Medulla oblongata (tissue), 1 donor: ENCODE data around the gene SIAE.

Experiments
- DNase-seq: peaks from one replicate; pipeline ENCODE4 v3.0.0-alpha.2; 2015; ENCODE audit errors: extremely low spot score

Gene SIAE

DNA sequence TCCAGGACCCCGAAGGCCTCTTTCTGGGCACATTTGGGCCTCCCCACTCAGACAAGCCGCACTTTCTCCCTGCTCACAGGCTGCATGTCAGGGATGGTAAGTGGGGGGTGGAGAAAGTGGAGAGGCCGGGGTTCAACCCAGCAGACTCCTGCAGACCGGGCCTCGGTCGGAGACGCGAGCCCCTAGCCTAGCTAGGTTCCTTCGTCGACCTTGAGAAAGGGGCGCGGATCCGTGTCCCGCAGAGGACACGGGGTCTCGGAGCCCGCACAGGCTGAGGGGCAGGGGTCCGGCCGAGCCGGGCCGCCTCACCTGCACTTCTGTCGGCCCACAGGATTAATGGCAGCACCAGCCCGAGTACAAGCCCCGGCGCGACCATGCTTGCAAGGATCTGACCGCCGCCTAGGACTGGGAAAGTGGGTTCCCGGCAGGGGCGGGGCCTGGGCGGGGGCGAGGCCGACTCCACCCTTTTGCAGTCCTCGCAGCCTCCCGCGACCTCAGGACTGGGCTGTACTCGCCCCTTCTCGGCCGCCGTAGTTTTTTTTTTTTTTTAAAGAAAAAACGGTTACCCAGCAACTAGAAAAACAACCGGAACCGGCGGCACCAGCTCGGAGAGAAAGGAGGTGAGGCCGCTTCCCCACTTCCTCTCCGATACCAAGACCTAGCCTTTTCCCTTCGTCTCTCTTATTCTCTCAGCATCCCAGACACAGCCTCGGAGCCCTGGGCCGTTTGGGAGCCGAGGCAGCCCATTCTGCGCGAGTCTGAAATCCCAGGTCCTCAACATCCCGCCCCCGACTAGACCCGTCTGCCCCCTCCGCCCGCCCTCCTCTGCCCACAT, at the start of gene SIAE, which contains the start of gene SPA17:
Gene SIAE, minus strand, starts transcription at position 407 of the 835 bp plus-strand sequence. Its CDS starts 31 bp downstream, at position 376.
Gene SPA17, plus strand, starts transcription at position 572 of the 835 bp plus-strand sequence. CDS start 1,361 bp downstream, outside the sequence.
- DNase-seq = peak; percentile 87

DNA sequence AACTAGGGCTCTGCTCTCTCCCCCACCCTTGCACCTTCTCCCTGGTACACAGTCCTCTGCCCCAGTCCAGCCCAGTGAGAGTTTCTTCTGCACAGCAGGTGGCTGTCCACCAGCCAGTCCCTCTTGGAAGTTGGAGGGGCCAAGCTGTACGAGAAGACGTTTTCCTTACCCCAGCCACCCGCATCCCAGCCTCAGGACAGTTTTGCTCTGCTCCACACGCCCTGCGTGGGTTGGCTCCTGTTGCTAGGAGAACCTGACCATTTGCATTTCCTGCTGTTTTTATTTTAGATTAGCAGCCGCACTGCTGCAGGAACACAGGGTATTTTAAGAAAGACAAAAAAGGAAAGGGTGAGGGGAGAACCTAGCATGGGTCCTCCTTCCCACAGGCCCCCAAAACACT, 48.6 kb upstream of the SIAE start:
- no peak for DNase-seq

DNA sequence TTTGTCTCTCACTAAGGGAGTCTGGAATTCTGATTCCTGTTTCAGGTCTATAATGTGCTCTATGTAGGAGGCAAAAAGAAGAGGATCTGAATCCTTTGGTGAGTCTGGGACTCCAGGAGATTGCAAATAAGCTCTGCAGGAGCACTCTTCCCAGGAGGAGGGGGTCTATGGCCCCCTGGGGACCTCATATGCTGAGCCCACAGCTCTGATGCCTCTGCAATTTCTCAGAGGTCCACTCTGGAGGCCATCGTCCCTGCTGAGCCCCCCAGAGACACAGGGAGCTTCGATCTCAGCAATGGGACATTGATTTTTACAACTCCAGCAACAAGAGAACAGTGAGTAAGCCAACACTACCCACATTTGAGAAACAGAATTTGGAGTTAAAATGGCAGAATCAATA, 46.0 kb upstream of the SIAE start:
- DNase-seq = no peak

DNA sequence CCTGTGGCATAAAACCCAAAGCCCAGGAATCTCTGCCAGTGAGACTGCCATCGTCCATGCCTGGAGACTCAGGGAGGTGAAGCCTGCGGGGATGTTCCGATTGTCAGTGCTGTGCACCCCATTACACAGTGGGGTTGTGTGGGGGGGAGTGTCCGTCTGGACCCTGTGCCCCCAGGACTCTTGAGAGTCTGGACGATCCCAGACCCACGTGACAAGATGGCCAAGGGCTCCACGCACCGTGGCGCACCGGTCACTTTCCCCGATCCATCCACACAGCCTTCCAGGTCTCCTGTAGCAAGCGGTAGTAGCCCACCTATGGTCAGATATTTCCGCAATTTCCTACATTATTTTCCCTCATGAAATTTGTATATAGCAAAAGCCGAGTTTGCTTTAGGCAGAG, 45.3 kb upstream of the SIAE start:
- no peak for DNase-seq

DNA sequence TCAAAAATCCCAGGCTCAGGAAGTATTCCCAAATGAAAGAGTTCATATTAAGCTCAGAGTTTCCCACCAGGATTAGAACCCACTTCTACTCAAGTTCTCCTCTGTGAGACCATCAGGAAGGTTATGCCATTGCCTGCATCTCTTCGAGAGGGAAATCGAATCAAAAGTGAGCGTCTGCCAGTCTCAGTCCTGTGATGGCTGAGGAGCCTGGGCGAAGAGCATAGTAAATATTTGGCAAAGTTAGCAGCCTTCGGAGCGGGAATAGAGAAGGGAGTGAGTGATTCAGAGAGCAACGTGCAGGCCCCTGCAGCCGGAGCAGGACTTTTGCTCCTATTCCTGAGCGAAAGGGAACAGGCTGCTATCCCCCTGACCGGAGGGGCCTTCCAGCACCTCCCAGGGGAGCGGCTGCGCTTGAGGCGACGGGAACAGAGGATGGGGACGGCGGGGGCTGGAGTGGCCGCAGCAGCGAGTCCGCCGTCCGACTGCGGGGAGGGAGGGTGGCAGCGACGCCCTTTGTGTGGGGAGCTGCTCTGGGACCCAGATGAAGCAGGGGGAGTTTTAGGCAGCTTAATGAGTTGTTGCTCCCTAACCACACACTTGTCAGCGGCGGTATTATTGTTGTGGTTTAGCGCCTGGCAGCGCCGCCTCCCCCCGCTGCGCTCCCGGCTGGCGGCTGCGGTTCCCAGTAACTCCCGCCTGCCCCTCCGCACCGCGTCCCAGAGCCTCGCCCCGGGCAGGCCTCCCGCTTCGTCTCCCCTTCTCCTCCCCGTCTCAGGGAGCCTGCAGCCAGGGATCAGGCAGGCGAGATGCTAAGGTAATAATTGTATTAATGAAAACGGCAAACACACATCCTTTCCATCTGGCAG, 44.5 kb upstream of the SIAE start:
- DNase-seq = no peak

- no peak for DNase-seq
Measured at GRCh38 chr11:124717421-124717785, 43.9 kb upstream of the SIAE start.

- DNase-seq = no peak
Measured at GRCh38 chr11:124716591-124716990, 43.1 kb upstream of the SIAE start.

- DNase-seq = no peak
Measured at GRCh38 chr11:124712392-124712791, 38.9 kb upstream of the SIAE start.

- no peak for DNase-seq
Measured at GRCh38 chr11:124707829-124708228, 34.3 kb upstream of the SIAE start.

DNA sequence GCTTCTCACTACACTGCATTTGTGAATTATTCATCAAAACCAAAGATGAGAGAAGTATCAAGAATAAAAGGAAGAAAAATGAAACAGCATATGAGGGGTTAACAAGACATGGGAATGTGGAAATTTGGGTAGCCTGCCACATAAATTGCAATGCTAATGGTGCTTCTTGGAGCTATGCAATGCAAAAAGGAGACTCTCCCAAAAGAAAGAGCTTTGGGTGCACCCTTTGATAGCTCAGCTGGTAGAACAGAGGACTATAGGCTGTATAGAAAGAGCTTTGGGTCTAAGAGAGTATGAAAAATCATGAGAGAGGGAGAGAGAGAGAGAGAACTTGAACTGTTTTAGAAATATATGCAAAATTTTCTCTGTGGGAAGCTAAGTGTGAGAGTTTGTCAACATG, 26.5 kb upstream of the SIAE start:
- no peak for DNase-seq

GRCh38 chr11:124699547-124699946, 26.0 kb upstream of the SIAE start:
- no peak for DNase-seq

GRCh38 chr11:124693142-124693541, 19.6 kb upstream of the SIAE start:
- DNase-seq = no peak

GRCh38 chr11:124682443-124682842, 8.9 kb upstream of the SIAE start:
- DNase-seq = no peak

DNA sequence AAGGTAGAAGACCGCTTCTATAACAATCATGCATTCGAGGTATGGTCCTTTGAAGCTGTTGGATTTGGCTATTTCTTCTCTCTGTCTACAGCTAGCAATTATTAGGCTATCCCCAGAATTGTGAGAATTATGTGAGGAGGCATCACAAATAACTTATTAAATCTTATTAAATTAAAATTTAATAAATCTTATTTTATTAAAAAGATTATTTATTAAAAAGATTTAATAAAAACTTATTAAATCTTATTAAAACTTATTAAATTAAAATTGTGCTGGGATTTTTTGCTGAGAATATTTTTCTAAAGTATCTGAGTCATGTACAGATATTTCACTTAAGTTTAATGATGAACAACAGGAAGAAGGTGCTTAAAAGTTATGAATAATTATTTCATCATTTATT, 7.9 kb upstream of the SIAE start:
- no peak for DNase-seq

DNA sequence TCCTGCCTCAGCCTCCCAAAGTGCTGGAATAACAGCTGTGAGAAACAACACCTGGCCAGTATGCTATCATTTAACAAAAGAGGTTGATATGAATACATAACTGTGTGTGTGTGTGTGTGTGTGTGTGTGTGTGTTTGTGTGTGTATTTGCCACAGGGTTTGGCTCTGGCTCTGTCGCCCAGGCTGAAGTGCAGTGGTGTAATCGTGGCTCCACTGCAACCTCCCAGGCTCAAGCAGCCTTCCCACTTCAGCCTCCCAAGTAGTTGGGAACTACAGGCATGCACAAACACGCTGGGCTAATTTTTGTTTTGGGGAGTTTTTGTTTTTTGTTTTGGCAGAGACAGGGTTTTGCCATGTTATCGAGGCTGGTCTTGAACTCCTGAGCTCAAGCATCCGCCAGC, 4.9 kb upstream of the SIAE start:
- no peak for DNase-seq

GRCh38 chr11:124676386-124676785, 2.8 kb upstream of the SIAE start:
- no peak for DNase-seq

GRCh38 chr11:124674571-124674970, 1.0 kb upstream of the SIAE start:
- DNase-seq = no peak

DNA sequence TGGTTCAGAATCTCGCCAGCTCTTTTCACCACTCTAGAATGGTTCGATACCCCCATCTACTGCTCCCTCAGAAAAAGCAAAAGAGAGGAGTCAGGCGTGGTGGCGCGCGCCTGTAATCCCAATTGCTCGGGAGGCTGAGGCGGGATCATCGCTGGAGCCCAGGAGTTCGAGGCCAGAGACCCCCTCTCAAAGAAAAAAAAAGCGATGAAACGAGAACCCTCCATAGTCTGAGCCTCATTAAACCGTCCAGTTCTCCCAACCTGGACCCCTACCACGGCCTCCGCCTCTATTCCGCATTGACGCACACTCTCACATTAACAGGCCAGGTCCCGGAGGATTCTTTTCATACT, 604 bp upstream of the SIAE start:
- no peak for DNase-seq

DNA sequence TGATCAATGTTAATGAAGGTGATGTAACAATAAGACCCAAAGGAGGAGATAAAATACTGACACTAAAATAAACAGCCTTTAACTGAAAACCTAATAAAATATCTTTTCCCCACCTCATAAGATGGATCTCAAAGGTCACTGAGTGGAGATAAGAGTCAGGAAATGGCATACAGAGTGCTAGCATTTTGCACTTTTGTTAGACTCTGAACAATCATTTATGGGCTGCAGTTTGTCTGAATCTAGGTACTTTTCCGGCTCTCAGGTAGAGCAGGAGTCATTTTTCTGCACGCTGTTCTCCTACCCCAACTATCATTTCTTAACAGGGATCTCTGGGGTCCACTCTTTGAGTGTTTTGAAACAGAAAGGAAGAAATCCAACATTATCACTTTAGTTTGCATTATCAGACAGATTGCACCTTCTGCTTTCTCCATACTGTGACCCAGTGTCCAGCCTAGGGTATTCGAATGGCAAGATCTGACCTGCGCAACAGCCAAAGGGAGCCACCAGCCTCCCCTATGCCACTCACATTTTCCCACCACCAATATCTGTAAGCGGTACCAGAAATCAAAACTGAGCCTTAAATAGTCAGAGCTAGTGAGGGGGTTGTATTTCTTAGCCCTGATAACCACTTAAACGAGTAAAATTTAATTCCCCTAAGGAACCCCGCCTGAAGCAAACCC, 863 bp downstream of the SIAE start:
- DNase-seq = no peak

DNA sequence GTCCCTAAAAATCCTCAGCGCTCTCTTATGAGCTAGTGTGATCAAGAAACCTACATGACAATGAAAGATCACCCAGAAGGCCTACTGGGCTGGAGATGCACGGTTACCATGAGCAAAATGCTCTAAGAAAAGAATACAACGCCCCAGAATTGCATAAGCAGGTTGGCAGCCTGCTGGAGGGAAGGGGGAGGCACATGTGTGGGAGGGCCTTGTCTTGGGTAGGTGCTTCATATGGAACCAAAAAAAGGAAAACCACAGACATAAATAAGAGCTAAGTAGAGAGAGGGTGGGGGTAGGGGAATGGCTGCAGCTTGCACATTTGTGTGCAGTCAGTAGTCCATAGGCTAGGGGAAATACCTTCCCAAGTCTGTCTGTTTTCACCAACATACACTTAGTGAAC, 2.8 kb downstream of the SIAE start:
- no peak for DNase-seq

DNA sequence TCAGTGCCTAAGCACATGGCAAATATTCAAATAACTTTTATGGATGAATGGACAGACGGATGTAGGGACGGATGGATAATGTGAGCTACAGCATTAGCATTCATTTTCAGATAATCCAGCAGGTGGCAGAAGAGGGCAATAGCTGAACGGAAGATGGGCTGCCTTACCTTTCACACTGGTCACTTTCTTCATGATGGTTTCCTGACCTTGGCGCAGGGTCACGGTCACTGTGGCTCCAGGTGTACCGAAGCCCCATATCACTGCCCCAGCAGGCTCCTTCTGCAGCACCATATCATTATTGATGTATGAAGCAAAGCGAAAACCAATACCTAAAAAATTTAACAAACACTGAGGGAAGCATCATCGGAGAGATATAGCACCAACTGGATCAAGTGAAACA, 4.3 kb downstream of the SIAE start:
- DNase-seq = peak; percentile 67

DNA sequence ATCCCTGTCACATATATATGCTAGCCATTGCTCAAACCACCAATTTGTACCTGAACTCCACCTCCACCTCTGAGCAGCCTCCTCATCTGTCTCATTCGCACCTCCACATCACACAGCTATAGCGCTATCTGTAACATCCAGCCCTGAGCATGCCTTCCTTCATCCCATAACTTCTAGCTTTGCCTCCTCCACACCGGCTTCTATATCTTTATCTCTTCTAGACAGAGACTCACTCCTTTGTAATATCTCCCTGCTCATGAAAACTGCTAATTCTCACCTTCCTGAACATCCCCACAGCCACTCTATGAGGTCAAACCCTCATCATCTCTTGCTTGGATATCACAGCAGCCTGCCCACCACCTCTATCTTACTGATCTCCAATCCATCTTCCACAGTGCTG, 5.9 kb downstream of the SIAE start:
- DNase-seq = no peak
